ENCODE results near the gene MYO7B.

The MYO7B gene

DNA sequence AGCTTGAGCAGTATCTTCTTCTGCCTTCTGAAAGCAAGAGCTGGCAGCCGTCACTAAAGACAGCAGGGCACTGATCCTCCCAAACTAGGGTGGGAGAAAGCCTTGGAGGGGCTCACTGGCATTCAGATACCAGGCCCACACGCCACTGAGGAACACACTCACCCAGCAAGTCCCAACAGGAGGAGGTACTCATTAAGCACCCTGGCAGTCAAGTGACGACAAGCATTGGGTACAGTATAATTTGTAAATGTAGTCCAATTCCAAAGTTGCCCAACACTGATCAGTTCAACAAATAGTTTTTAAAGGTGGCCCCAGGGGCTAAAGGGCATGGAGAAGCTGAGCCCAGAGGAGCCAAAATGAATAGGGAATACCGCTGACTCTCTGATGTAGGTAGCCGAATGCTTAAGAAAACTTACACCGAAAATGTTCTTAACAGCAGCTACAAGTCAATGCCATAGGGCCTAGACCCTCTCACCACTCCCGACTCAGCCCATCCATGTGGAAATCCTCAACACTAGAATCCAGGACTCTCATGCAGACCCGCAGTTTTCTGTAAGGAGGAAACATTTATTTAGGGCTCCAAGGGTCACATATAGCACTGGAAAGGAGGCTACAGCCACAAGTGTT is 129.9 kb downstream of the MYO7B start:
- no peak for DNase-seq

GRCh38 chr2:127669056-127669455 is 133.6 kb downstream of the MYO7B start:
- no peak for DNase-seq

- no peak for DNase-seq
Observed at GRCh38 chr2:127670055-127670956, 134.8 kb downstream of the MYO7B start.

DNA sequence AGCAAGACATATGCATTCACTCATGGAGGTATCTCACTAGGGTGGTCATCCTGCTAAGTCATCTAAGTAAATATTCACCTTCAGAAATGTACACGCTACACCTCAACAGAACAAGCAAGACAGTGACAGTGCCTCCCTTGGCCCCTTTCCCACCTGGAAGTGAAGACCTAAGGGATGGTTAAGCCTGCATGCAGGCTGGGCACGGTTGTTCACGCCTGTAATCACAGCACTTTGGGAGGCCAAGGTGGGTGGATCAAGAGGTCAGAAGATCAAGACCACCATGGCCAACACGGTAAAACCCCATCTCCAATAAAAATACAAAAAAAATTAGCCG is 135.4 kb downstream of the MYO7B start:
- DNase-seq, result no peak

- DNase-seq, result no peak
Observed at GRCh38 chr2:127671557-127672302, 136.2 kb downstream of the MYO7B start.

GRCh38 chr2:127672341-127673224 is 137.1 kb downstream of the MYO7B start:
- no peak for DNase-seq

- no peak for DNase-seq
Observed at GRCh38 chr2:127673291-127674069, 138.0 kb downstream of the MYO7B start.

DNA sequence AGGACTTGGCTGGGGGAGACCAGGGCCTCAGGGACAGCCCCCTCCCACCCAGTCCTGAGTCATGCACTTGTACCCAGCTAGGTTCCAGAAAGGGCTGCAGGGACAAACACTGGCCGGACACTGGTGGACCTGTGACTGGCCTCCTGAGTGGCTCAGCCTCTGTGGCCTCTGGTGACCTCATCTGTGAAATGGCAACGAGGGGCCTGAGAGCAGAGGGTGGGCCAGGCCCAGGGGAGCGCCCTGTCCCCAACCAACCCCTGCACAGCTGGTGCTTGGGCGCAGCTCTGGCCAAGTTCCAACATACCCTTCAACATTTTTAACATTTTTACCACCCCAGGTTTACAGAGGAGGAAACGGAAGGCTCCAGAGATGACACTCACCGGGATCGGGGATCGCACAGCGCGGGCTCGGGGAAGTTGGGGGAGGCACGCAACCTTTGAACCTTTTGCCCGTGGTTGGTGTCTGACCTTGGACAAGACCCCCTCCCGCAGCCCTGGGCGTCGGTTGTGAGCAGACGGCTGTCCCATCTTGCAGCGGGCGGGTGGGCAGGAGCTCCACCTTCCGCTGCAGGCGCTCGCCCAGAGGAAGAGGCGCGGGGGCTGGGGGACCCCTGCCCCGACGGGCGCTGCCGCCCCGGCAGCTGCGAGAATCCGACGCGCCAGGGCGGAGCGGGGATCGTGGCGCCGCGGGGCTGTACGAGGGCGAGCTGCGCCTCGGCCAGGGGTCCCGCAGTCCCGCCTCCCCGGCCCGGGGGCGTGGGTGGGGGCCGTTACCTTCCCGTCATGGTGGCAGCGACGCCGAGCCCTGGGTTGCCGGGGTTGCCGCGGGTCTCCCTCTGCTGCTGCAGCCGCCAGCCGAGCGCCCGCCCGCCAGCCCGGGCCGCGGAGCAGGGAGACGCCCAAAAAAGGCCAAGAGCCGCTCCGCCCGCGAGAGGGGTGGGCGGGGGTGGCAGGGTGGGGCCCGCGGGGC is 139.0 kb downstream of the MYO7B start:
- DNase-seq, result no peak

GRCh38 chr2:127675331-127676261 is 140.1 kb downstream of the MYO7B start, which contains the start of gene LIMS2:
Gene LIMS2, minus strand, starts transcription at chr2:127675530. Its CDS starts 506 bp downstream, at chr2:127675024.
- no peak for DNase-seq

GRCh38 chr2:127676906-127677305 is 141.4 kb downstream of the MYO7B start:
- DNase-seq, result no peak

GRCh38 chr2:127678531-127678930 is 143.0 kb downstream of the MYO7B start:
- no peak for DNase-seq

GRCh38 chr2:127678991-127679390 is 143.5 kb downstream of the MYO7B start:
- DNase-seq, result no peak

DNA sequence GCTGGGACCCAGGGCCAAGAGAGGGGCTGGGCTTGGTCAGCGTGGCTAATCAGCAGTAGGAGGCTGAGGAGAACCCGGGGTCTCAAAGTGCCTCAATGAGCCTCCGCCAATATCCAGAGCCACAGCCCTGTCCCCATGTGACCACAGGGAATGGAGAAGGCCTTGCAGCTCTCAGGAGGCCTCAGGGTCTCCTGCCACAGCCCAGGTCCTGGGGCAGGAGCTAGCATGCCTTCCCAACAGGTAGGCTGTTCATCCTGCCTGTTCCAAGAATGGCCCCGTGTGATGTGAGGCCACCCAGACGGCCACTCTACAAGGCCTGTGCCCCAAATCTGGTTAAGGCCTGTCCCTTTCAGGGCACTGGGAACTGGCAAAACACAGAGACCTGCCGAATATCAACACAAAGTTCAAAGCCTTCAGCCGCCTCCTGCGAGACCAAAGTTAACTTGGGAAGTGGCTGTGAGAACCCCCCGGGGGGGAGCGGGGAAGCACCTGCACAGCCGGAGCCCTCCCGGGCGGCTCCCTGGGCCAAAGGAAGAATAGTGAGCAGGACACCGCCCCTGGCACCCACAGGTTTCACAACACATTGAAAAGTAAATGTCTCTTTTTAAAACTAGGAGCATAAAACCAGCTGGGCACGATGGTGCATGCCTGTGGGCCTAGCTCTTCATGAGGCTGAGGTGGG is 144.3 kb downstream of the MYO7B start:
- no peak for DNase-seq

DNA sequence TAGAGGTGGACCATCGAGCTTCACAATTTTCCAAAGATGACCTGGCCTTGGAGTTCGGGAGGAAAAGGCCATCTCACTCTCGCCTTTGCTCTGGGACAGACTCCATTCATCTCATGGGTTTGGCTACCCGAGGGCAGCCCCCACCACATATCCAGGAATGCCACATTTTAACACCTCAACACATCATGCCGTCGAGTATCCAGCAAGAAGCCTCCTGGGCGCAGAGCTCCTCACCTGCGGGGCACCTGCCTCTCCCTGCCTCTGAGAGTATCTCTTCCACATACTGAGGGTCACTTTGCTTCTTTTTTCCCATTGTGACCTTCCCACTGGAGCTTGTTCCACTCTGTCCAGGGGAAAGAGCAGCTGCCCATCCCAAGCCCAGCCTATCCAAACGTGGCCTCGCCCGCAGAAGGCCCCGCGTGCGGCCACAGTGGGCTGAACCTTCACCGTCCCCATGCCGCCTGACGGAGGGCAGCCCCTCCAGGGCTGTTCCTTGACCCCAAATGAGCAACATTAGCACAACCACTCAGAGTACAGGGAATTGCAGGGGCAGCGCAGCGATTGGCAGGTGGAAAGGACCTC is 145.3 kb downstream of the MYO7B start:
- DNase-seq, result no peak

DNA sequence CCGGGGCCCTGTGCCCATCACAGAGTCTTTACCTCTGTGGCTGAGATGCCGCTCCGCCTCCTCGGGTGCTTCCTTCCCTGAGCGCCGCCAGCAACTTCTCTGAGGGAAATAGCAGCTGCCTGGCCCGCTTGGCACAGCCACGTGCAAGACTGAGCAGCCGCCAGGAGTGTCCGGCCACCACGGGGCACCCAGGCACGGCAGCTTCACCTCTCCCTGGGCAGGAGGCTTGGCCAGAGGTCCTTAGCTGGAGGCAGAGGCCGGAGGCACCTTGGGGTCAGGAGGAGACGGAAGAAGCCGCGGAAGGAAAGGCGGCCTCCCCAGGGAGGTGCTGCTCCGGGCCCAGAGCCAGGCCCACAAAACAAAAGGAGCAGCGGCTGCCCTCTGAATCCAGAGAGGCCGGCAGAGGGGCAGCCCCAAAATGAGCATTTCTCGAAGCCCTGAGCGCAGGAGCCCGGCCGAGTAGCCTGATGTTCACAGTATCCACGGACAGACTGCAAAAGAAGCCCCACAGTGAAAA is 145.9 kb downstream of the MYO7B start:
- DNase-seq, result no peak

DNA sequence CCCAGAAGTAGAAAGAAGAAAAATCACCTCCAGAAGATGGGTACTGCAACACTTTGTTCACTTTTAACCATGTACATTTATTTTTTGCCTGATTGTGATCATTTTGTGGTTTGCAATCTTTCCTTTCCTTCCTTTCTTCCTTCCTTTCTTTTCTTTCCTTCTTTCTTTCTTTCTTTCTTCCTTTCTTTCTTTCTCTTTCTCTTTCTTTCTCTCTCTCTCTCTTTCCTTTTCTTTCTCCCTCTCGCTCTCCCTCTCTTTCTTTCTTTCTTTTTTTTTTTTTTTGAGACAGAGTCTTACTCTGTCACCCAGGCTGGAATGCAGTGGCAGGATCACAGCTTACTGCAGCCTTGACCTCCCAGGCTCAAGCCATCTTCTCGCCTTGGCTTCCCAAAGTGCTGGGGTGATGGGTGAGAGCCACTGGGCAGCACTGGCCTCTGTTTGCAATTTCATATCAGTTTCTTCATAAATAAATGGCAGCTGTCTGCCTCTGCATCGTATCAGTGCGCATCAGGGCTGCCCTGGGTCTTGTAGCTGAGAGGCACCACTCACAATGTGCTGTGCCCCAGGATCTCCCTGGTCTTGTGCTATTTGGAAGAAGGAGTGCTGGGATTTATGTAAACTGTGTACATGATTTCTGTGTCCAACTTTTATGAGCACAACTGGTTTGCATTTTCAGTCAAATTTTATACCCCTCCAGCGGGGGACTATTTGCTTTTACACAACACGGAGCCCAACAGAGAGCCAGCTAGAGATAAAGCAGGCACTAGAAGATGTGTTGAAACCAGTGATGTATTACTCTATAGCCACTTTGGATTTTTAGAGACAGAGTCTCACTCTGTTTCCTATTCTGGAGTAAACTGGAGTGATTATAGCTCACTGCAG is 146.7 kb downstream of the MYO7B start:
- no peak for DNase-seq

GRCh38 chr2:127683056-127683455 is 147.6 kb downstream of the MYO7B start:
- no peak for DNase-seq
